GM12878 (cell line): ENCODE results near the gene TTC39B. TPM values are rescaled to one million over a fixed set of nuclear protein-coding genes. Genes with fewer than 3 reads are reported as not detected.

ENCODE experiments used
- ATAC-seq: fragments of 200-7000 bp; cut with Tn5 transposase; 3 replicates; pipeline ENCODE4 v1.9.1; 2020; ENCODE audit warnings: mild to moderate bottlenecking, moderate library complexity
- BruUV-seq: library from RNA; stranded (reverse); fragments of 400-500 nt; replicated peaks from 2 replicates; lab custom pipeline; 2021; lab: Mats Ljungman, UMichigan
- CTCF ChIA-PET: fragments of 300-600 bp; sonication (Branson Sonifier 250); formaldehyde crosslinking; extraction: SDS; loops from one replicate; lab custom pipeline; 2021; ENCODE audit warnings: inconsistent platforms; lab: Yijun Ruan, JAX
- POLR2A ChIA-PET: fragments of 350-600 bp; formaldehyde crosslinking; extraction: SDS; loops from one replicate; lab custom pipeline; 2021; ENCODE audit warnings: inconsistent platforms; lab: Charles Lee
- RAD21 ChIA-PET: fragments of 300-600 bp; sonication (Branson Sonifier 250); formaldehyde crosslinking; loops from one replicate; lab custom pipeline; 2023; ENCODE audit warnings: antibody characterized with exemption; ENCODE audit not compliant: unreplicated experiment; lab: Charles Lee
- SMC1A ChIA-PET: fragments of 300-600 bp; sonication (Branson Sonifier 250); formaldehyde crosslinking; loops from one replicate; lab custom pipeline; 2023; ENCODE audit not compliant: unreplicated experiment, uncharacterized antibody; lab: Charles Lee
- DNase-seq: peaks from one replicate; pipeline ENCODE4 v3.0.0-alpha.2; 2011; ENCODE audit warnings: low read depth, low spot score
- FAIRE-seq: peaks from 3 replicates; lab custom pipeline; 2011; peaks lifted over from hg19 to GRCh38; lab: Jason Lieb, UNC
- H2AFZ ChIP-seq: 2 replicates; pipeline ENCODE4 v1.6.0; 2011; ENCODE audit warnings: low read depth, low read length, control low read depth; ENCODE audit not compliant: control insufficient read depth
- H3K27ac ChIP-seq: 2 replicates; pipeline ENCODE4 v1.5.1; 2011; ENCODE audit warnings: control low read depth; ENCODE audit not compliant: control insufficient read depth, insufficient read depth
- H3K27me3 ChIP-seq, 2 experiments: replicated peaks in 1 of 2; 2 replicates each; pipeline versions ENCODE4 v1.6.0 to v1.6.1; 2011; ENCODE audit warnings: low read length in 1 of 2; ENCODE audit not compliant: control insufficient read depth in 2 of 2, insufficient read depth in 2 of 2
- H3K36me3 ChIP-seq, 2 experiments: 2 replicates each; pipeline ENCODE4 v1.5.1; 2011; ENCODE audit warnings: low read length in 1 of 2; ENCODE audit not compliant: control insufficient read depth in 2 of 2, insufficient read depth in 2 of 2
- H3K4me1 ChIP-seq: 2 replicates; pipeline ENCODE4 v1.6.1; 2011; ENCODE audit warnings: mild to moderate bottlenecking, low read length, moderate library complexity, mixed read lengths; ENCODE audit not compliant: control insufficient read depth, insufficient read depth
- H3K4me2 ChIP-seq: 2 replicates; pipeline ENCODE4 v1.6.0; 2011; ENCODE audit warnings: control low read depth; ENCODE audit not compliant: control insufficient read depth, insufficient read depth
- H3K4me3 ChIP-seq: fragments of 200-600 bp; sonication (generic); 2 replicates; pipeline ENCODE4 v1.5.1; 2016
- H3K79me2 ChIP-seq: 2 replicates; pipeline ENCODE4 v1.6.0; 2011; ENCODE audit warnings: low read length; ENCODE audit not compliant: control insufficient read depth, insufficient read depth
- H3K9ac ChIP-seq: 2 replicates; pipeline ENCODE4 v1.8.0; 2011; ENCODE audit warnings: low read length, control low read depth, mixed read lengths; ENCODE audit not compliant: control insufficient read depth, insufficient read depth
- H3K9me3 ChIP-seq: replicated peaks from 3 replicates; pipeline ENCODE4 v1.5.1; 2011; ENCODE audit warnings: mild to moderate bottlenecking, low read length; ENCODE audit not compliant: control insufficient read depth, insufficient read depth
- H4K20me1 ChIP-seq: 2 replicates; pipeline ENCODE4 v1.6.0; 2011; ENCODE audit not compliant: control insufficient read depth, insufficient read depth
- ELK1 ChIP-seq: IDR thresholded peaks from 2 replicates; pipeline ENCODE4 v1.6.1; 2012; ENCODE audit warnings: low read depth, low read length, improper control_type of control experiment
- RELA ChIP-seq: fragments of 450-650 bp; IDR thresholded peaks from 2 replicates; pipeline ENCODE4 v1.8.0; 2014; ENCODE audit warnings: borderline replicate concordance; ENCODE audit not compliant: partially characterized antibody
- TAF1 ChIP-seq: IDR thresholded peaks from 2 replicates; pipeline ENCODE4 v1.6.1; 2011; ENCODE audit warnings: mild to moderate bottlenecking, low read depth, low read length, borderline replicate concordance
- ZBTB33 ChIP-seq: fragments of 450-650 bp; IDR thresholded peaks from 2 replicates; pipeline ENCODE4 v1.6.1; 2017; ENCODE audit warnings: mild to moderate bottlenecking
- ZNF274 ChIP-seq: IDR thresholded peaks from one replicate; pipeline ENCODE4 v1.8.0; 2011; ENCODE audit not compliant: insufficient read length, insufficient read depth
- WGBS: methylation state at CpG from one replicate; pipeline ENCODE4 v1.1.6; 2016; ENCODE audit warnings: low lambda C conversion rate; ENCODE audit not compliant: insufficient replicate concordance, insufficient coverage; ENCODE audit errors: missing lambda C conversion rate; 5-methylcytosine and 5-hydroxymethylcytosine counted together
- in situ Hi-C: fragments of 300-500 bp; cut with MboI; formaldehyde crosslinking; loops from 9 replicates; pipeline ENCODE4 v1.14.3; 2018; ENCODE audit warnings: mixed read lengths
- intact Hi-C: fragments of 100-400 bp; cut with micrococcal nuclease; formaldehyde crosslinking; loops from one replicate; pipeline ENCODE4 v1.14.2; 2022; ENCODE audit not compliant: unreplicated experiment
- polyA plus RNA-seq, 11 experiments: library from polyadenylated mRNA; depleted of rRNA in 4 of 11; unstranded in 6 of 11; stranded (reverse) in 5 of 11; fragments of >200 nt; fragmentation: Nextera tagmentation in 4 of 11; fragmentation: Illumina TruSeq in 1 of 11; extraction: Ambion mirVana in 4 of 11; extraction: Trizol in 1 of 11; gene quantifications; 1 replicate in 1 of 11; 2 replicates in 10 of 11; pipeline versions ENCODE4 v1.2.1 to v1.2.3, GENCODE V29; 2011 to 2016; ENCODE audit warnings: inconsistent platforms in 2 of 11, missing spikeins in 2 of 11, low read depth in 1 of 11
- total RNA-seq, 4 experiments: library from RNA; depleted of rRNA in 3 of 4; stranded (reverse); fragments of >200 nt in 3 of 4; fragmentation: Illumina TruSeq in 1 of 4; extraction: Trizol in 1 of 4; gene quantifications; 2 replicates each; pipeline versions ENCODE4 v1.2.1 to v1.2.3, GENCODE V29; 2013 to 2021

TTC39B gene
- total and polyA plus RNA-seq, 10 of the 15 experiments (the other 5 are each of a cell fraction or from before 2014, with no cell fraction given) = 0.68 to 2.5 (median 1.5) TPM

- no TSS peak for BruUV-seq
- in situ Hi-C loops = loop anchor here (10.0 kb wide), 1 partner anchor 402 kb away; no protein-coding TSS in a partner anchor
- no peak for FAIRE-seq
Measured at GRCh38 chr9:15213249-15213648, 93.8 kb downstream of the TTC39B start.

More at GRCh38 chr9:15213249-15213648, 93.8 kb downstream of the TTC39B start:
- Histone ChIP-seq H3K4me1 (no peaks in the 10 kb centered on the region), H4K20me1 (no peaks in the 10 kb centered on the region), H3K27ac (no peak overlapping the region), H3K79me2 (no peaks in the 10 kb centered on the region), H2AFZ (no peak overlapping the region), H3K27me3 (no peaks in the 10 kb centered on the region), H3K9ac (no peak overlapping the region), H3K4me3 (no peak overlapping the region), H3K36me3 (no peaks in the 10 kb centered on the region), H3K4me2 (no peak overlapping the region), H3K9me3 (no peaks in the 10 kb centered on the region)
- ChIA-PET CTCF (interaction anchor here (0.8 to 7.0 kb wide), 18 partner anchors 9 to 428 kb away, joined by 3 to 149 read pairs (median 6); no protein-coding TSS in a partner anchor), RAD21 (interaction anchor here (1.6 to 4.3 kb wide), 4 partner anchors 9 to 409 kb away, joined by 6 to 26 read pairs (median 14); no protein-coding TSS in a partner anchor), SMC1A (interaction anchor here (0.9 to 2.9 kb wide), 12 partner anchors 10 to 393 kb away, joined by 3 to 27 read pairs (median 5); no protein-coding TSS in a partner anchor), POLR2A (no interaction called here)
- WGBS = 39% methylated on average over 5 of the region's 5 CpGs
- intact Hi-C loops = loop anchor here (5.0 kb wide), 1 partner anchor 319 kb away; no protein-coding TSS in a partner anchor
- TF ChIP-seq RELA = no peak
- no peak for TF ChIP-seq ZBTB33
- no peak for TF ChIP-seq TAF1
- TF ChIP-seq ZNF274 = no peak
- no peak for TF ChIP-seq ELK1
- ATAC-seq (no peak), DNase-seq (no peak)
